AG09309 (cell line): ENCODE data around the gene THBD.

Source experiments
- DNase-seq: peaks from one replicate; pipeline ENCODE4 v3.0.0-alpha.2; 2010; ENCODE audit warnings: low read depth
- H3K4me3 ChIP-seq: 2 replicates; pipeline ENCODE4 v1.5.1; 2011; ENCODE audit warnings: mild to moderate bottlenecking, low read depth, low read length, moderate library complexity; ENCODE audit not compliant: control insufficient read depth
- CTCF ChIP-seq: IDR thresholded peaks from 2 replicates; pipeline ENCODE4 v1.5.1; 2011; ENCODE audit warnings: mild to moderate bottlenecking, low read depth, low read length, inconsistent platforms; ENCODE audit not compliant: insufficient read depth, control insufficient read depth; ENCODE audit errors: missing control alignments

The THBD gene

GRCh38 chr20:23049201-23050075 lies at the start of gene THBD:
TSS of gene THBD (minus strand) at chr20:23049672. CDS start at chr20:23049504, 168 bp downstream.
- DNase-seq, result no peak
- no peak for TF ChIP-seq CTCF
- peak within 1 kb of the TSS; percentile 47 for H3K4me3 ChIP-seq

GRCh38 chr20:23097636-23098580 lies 48.4 kb upstream of the THBD start:
- no peak for TF ChIP-seq CTCF
- DNase-seq, result no peak
- H3K4me3 ChIP-seq, result no peak overlapping the region

- no peak for DNase-seq
- TF ChIP-seq CTCF, result no peak
These were observed 47.6 kb upstream of the THBD start for GRCh38 chr20:23096986-23097520.

GRCh38 chr20:23096097-23096496 lies 46.6 kb upstream of the THBD start:
- no peak overlapping the region for H3K4me3 ChIP-seq
- no peak for DNase-seq
- no peak for TF ChIP-seq CTCF

More at GRCh38 chr20:23096986-23097520, 47.6 kb upstream of the THBD start:
- no peak overlapping the region for H3K4me3 ChIP-seq

- no peak for DNase-seq
- TF ChIP-seq CTCF, result no peak
- H3K4me3 ChIP-seq, result no peak overlapping the region
These were observed 46.0 kb upstream of the THBD start for GRCh38 chr20:23095499-23095898.

GRCh38 chr20:23094927-23095326 lies 45.5 kb upstream of the THBD start:
- no peak for TF ChIP-seq CTCF
- no peak for DNase-seq
- no peak overlapping the region for H3K4me3 ChIP-seq
